CMK (cell line): ENCODE measurements around the gene ODC1.
"Not testable (repeated sequence)": the region's sequence is repeated elsewhere in the genome, so short reads cannot be mapped to it uniquely, and the experiment has no call there.

Experiments used
- DNase-seq: peaks from one replicate; pipeline ENCODE4 v3.0.0-alpha.2; 2010; ENCODE audit warnings: low read depth

ODC1 gene

GRCh38 chr2:10447895-10448575, at the start of gene ODC1:
TSS of gene ODC1 (minus strand) at chr2:10448327. CDS start at chr2:10445032, 3,295 bp downstream.
- peak; percentile 90 for DNase-seq

GRCh38 chr2:10497797-10498251, 49.7 kb upstream of the ODC1 start:
- no peak for DNase-seq

- no peak for DNase-seq
Observed at GRCh38 chr2:10495988-10496313, 47.8 kb upstream of the ODC1 start.

GRCh38 chr2:10495311-10495987, 47.3 kb upstream of the ODC1 start:
- DNase-seq, result no peak

- DNase-seq, result no peak
Observed at GRCh38 chr2:10494351-10495066, 46.4 kb upstream of the ODC1 start.

GRCh38 chr2:10493634-10494281, 45.6 kb upstream of the ODC1 start:
- no peak for DNase-seq

- no peak for DNase-seq
Observed at GRCh38 chr2:10493075-10493633, 45.0 kb upstream of the ODC1 start.

- no peak for DNase-seq
Observed at GRCh38 chr2:10490806-10491291, 42.7 kb upstream of the ODC1 start.

GRCh38 chr2:10489842-10490555, 41.9 kb upstream of the ODC1 start:
- no peak for DNase-seq

GRCh38 chr2:10488142-10488541, 40.0 kb upstream of the ODC1 start:
- DNase-seq, result not testable (repeated sequence)

- not testable (repeated sequence) for DNase-seq
Observed at GRCh38 chr2:10487741-10488104, 39.6 kb upstream of the ODC1 start.

GRCh38 chr2:10487081-10487740, 39.1 kb upstream of the ODC1 start:
- DNase-seq, result no peak

GRCh38 chr2:10486601-10487079, 38.5 kb upstream of the ODC1 start:
- DNase-seq, result no peak

GRCh38 chr2:10486091-10486490, 38.0 kb upstream of the ODC1 start:
- no peak for DNase-seq

GRCh38 chr2:10482913-10483312, 34.8 kb upstream of the ODC1 start:
- DNase-seq, result no peak

GRCh38 chr2:10482460-10482859, 34.3 kb upstream of the ODC1 start:
- DNase-seq, result no peak

GRCh38 chr2:10481666-10482157, 33.6 kb upstream of the ODC1 start:
- DNase-seq, result no peak

GRCh38 chr2:10481055-10481665, 33.0 kb upstream of the ODC1 start:
- no peak for DNase-seq

GRCh38 chr2:10480359-10480949, 32.3 kb upstream of the ODC1 start:
- no peak for DNase-seq

- no peak for DNase-seq
Observed at GRCh38 chr2:10478916-10479315, 30.8 kb upstream of the ODC1 start.
